Measurements from ENCODE around the gene COPS9. TPM values are rescaled to one million over a fixed set of nuclear protein-coding genes. Genes with fewer than 3 reads are reported as not detected.

The COPS9 gene
- polyA plus RNA-seq, 1 donor (not counting 4 experiments of a cell fraction or from before 2014, with no cell fraction given): 399 TPM

DNA sequence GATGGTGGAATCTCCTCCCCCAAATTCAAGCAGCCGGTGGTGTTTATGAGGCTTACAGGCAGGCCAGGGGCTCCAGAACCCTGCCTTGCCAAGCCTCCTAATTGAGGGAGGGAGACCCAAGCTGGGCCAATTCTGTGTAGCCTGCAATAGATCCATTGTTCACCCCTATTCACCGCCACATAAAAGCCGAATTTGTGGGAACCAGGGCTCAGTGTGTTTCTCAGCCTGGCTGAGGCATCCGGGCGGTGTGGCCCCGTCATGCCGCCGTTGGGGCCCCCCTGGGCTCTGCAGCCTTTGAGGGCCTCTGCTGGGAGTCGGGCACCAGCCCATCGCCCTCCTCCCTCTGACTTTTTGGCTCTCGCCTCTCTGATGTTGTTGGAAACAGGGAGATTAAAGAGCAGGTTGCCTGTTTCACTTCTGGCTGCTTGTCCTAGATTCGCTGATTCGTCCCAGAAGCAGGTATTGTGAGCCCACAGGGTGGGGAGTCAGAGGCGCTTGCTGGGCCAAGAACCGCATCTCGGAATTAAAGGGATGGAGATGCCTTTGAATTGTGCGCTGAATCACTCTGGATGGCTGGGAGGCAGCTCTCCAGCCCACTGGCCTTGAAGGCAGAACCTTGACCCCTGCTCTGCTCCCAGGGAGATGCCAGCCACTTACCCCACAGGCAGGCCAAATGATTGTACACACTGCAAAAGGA lies 19.1 kb upstream of the COPS9 start:
- dilution Hi-C loops (cut with MboI; ENCODE audit: extremely low pct_ligation_motif_present, low sequenced_read_pairs): no loop called here
- H3K27me3 ChIP-seq (ENCODE audit: control insufficient read depth, extremely low read depth, insufficient read depth, low read length): peaks cover 30% of the 10 kb centered on the region
- peaks cover 2% of the 10 kb centered on the region for H4K20me1 ChIP-seq (ENCODE audit: control insufficient read depth, extremely low read depth, insufficient read depth, low read length)
- FAIRE-seq: no peak
- TF ChIP-seq EZH2 (IDR thresholded peaks at IDR 0.05; ENCODE audit: low read length) (no peak), CTCF (optimal IDR thresholded peaks at IDR 0.05 in 1 of 3, IDR thresholded peaks at IDR 0.05 in 1 of 3, conservative IDR thresholded peaks at IDR 0.05 in 1 of 3; ENCODE audit: extremely low read depth in 1 of 3, insufficient read depth in 2 of 3, low read length in 3 of 3) (no peak)
- no peak overlapping the region for H2AFZ ChIP-seq (ENCODE audit: control insufficient read depth, low read length)
- no peaks in the 10 kb centered on the region for H3K9me1 ChIP-seq (ENCODE audit: control insufficient read depth, extremely low read depth, insufficient read depth, low read length)
- H3K79me2 ChIP-seq (ENCODE audit: control insufficient read depth, insufficient read depth, low read length): no peaks in the 10 kb centered on the region
- no peaks in the 10 kb centered on the region for H3K4me1 ChIP-seq (ENCODE audit: control insufficient read depth, extremely low read depth, insufficient read depth, low read length)
- no peak overlapping the region for H3K27ac ChIP-seq (ENCODE audit: control insufficient read depth, insufficient read depth, low read length)
- no peaks in the 10 kb centered on the region for H3K36me3 ChIP-seq (ENCODE audit: control insufficient read depth in 2 of 2, extremely low read depth in 1 of 2, insufficient read depth in 2 of 2, low read length in 2 of 2)
- no peaks in the 10 kb centered on the region for H3K9me3 ChIP-seq (ENCODE audit: control insufficient read depth, low read depth, low read length)
- no peak for DNase-seq (ENCODE audit: low read depth, low spot score)
- H3K4me2 ChIP-seq (ENCODE audit: control insufficient read depth, extremely low read depth, insufficient read depth, low read depth, low read length): no peak overlapping the region
- no peak overlapping the region for H3K4me3 ChIP-seq (ENCODE audit: control insufficient read depth in 2 of 3, extremely low read depth in 1 of 3, insufficient read depth in 2 of 3, low read depth in 1 of 3, low read length in 3 of 3)
- H3K9ac ChIP-seq (ENCODE audit: control insufficient read depth, extremely low read depth, insufficient read depth, low read length): no peak overlapping the region

- H3K27me3 ChIP-seq (ENCODE audit: control insufficient read depth, extremely low read depth, insufficient read depth, low read length): peaks cover 34% of the 10 kb centered on the region
- H3K27ac ChIP-seq (ENCODE audit: control insufficient read depth, insufficient read depth, low read length): no peak overlapping the region
- H3K9ac ChIP-seq (ENCODE audit: control insufficient read depth, extremely low read depth, insufficient read depth, low read length): no peak overlapping the region
Observed at GRCh38 chr2:240154606-240155005, 18.5 kb upstream of the COPS9 start.

More at GRCh38 chr2:240154606-240155005, 18.5 kb upstream of the COPS9 start:
- no peak for DNase-seq (ENCODE audit: low read depth, low spot score)
- no peak for FAIRE-seq
- Histone ChIP-seq H3K9me3 (ENCODE audit: control insufficient read depth, low read depth, low read length) (no peaks in the 10 kb centered on the region), H3K4me3 (ENCODE audit: control insufficient read depth in 2 of 3, extremely low read depth in 1 of 3, insufficient read depth in 2 of 3, low read depth in 1 of 3, low read length in 3 of 3) (no peak overlapping the region), H2AFZ (ENCODE audit: control insufficient read depth, low read length) (no peak overlapping the region), H3K4me1 (ENCODE audit: control insufficient read depth, extremely low read depth, insufficient read depth, low read length) (no peaks in the 10 kb centered on the region), H3K9me1 (ENCODE audit: control insufficient read depth, extremely low read depth, insufficient read depth, low read length) (no peaks in the 10 kb centered on the region), H3K36me3 (ENCODE audit: control insufficient read depth in 2 of 2, extremely low read depth in 1 of 2, insufficient read depth in 2 of 2, low read length in 2 of 2) (no peaks in the 10 kb centered on the region), H3K79me2 (ENCODE audit: control insufficient read depth, insufficient read depth, low read length) (no peaks in the 10 kb centered on the region), H3K4me2 (ENCODE audit: control insufficient read depth, extremely low read depth, insufficient read depth, low read depth, low read length) (no peak overlapping the region), H4K20me1 (ENCODE audit: control insufficient read depth, extremely low read depth, insufficient read depth, low read length) (peaks cover 2% of the 10 kb centered on the region)
- TF ChIP-seq EZH2 (IDR thresholded peaks at IDR 0.05; ENCODE audit: low read length) (no peak), CTCF (optimal IDR thresholded peaks at IDR 0.05 in 1 of 3, IDR thresholded peaks at IDR 0.05 in 1 of 3, conservative IDR thresholded peaks at IDR 0.05 in 1 of 3; ENCODE audit: extremely low read depth in 1 of 3, insufficient read depth in 2 of 3, low read length in 3 of 3) (no peak)
- dilution Hi-C loops (cut with MboI; ENCODE audit: extremely low pct_ligation_motif_present, low sequenced_read_pairs): no loop called here

Data from keratinocyte (primary cell).